MG63 (cell line): ENCODE results near the gene MXRA7. TPM values are rescaled to one million over a fixed set of nuclear protein-coding genes. Genes with fewer than 3 reads are reported as not detected.
"Not testable (repeated sequence)": the region's sequence is repeated elsewhere in the genome, so short reads cannot be mapped to it uniquely, and the experiment has no call there.

Source experiments
- DNase-seq: peaks from one replicate; pipeline ENCODE4 v3.0.0-alpha.2; 2020
- H3K27me3 ChIP-seq: fragments of 250-450 bp; sonication (Bioruptor Pico); 2 replicates; pipeline ENCODE4 v1.5.1; 2020; ENCODE audit warnings: mild to moderate bottlenecking, moderate library complexity
- H3K36me3 ChIP-seq: fragments of 250-450 bp; sonication (Bioruptor Pico); 2 replicates; pipeline ENCODE4 v1.5.1; 2020; ENCODE audit warnings: mild to moderate bottlenecking, moderate library complexity
- H3K4me3 ChIP-seq: fragments of 250-450 bp; sonication (Bioruptor Pico); 2 replicates; pipeline ENCODE4 v1.5.1; 2020; ENCODE audit warnings: mild to moderate bottlenecking, moderate library complexity
- H3K9me3 ChIP-seq: fragments of 250-450 bp; sonication (Bioruptor Pico); 2 replicates; pipeline ENCODE4 v1.5.1; 2020; ENCODE audit warnings: mild to moderate bottlenecking, moderate library complexity
- total RNA-seq: library from RNA; depleted of rRNA; stranded (reverse); fragments of >200 nt; shearing (Covaris generic); gene quantifications from 2 replicates; pipeline ENCODE4 v1.2.3, GENCODE V29; 2014; ENCODE audit warnings: low replicate concordance

MXRA7 gene
- total RNA-seq, 1 experiment from 2014 or later: 65.4 TPM

DNA sequence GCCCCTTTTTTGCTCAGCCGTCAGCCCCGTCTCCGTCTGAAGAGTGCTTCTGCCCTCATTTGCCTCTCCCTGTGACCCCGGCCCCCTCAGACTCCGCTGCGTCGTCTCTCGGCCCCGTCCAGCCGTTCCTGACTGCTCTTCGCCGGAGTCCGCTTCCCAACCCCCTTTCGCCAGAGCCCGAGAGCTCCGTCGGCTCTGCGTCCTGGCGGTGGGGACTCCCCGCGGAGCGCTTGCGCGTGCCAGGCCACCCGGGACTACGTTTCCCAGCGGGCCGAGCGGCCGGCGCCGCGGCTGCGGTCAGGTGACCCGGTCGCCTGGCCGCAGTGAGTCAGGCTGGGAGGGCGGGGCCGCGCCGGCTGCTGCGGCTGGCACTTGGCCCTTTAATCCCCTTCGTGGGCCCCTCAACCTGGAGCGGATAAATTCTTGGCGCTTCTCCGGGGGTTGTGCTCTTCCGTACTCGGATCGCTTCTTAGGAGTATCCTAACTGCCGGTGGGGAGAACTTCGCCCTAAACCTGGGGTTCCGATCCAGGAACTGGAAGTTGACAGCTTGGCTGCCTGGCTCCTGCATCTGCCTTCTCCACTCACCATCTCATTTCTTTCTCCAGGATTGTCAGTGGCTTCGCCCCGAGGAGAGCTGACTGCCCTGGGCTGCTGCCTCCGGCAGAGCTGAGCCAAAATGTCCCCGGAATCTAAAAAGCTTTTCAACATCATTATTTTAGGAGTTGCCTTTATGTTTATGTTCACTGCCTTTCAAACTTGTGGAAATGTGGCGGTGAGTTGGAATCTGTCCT is 27.1 kb upstream of the MXRA7 start, which contains the start of gene MFSD11:
MFSD11 (plus strand) TSS at position 444 of the 792 bp plus-strand sequence; CDS start at position 678, 234 bp downstream.
- Histone ChIP-seq H3K9me3 (no peaks in the 10 kb centered on the region), H3K27me3 (no peaks in the 10 kb centered on the region), H3K4me3 (peak within 1 kb of the TSS; percentile 97), H3K36me3 (peaks cover 46% of the 10 kb centered on the region)
- DNase-seq: peak; percentile 96

DNA sequence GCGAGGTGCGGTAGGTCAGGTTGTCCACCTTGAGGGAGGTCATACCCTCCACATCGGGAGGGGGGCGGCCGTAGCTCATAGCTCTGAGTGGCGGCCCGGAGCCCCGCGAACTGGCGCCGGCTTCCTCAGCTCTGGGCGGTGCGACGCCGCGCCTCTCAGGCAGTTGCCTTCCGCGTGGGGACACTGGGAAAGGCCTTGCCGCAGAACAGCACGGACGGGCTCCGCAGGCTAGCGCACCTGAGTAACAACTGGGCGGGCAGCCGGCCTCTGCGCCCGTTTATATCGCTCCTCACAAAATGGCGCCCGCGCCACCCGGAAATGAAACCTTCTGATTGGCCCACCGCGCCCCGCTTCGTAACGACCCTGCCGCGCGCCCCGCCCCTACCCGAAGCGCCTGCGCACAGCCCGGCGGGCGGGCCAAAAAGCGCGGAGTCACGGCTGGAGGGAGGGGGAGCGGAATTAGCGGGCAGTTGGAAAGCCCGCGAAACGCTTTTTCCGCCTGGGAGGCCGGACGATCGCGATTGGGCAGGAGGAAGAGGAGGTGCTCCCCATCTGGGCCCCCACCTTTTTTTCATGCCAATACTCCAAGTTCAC is 26.4 kb upstream of the MXRA7 start, which contains the start of gene SRSF2:
SRSF2 (minus strand) TSS at position 250 of the 594 bp plus-strand sequence; CDS start at position 79, 171 bp downstream.
- H3K36me3 ChIP-seq: peaks cover 52% of the 10 kb centered on the region
- peak; percentile 99 for DNase-seq
- H3K9me3 ChIP-seq: no peaks in the 10 kb centered on the region
- peak within 1 kb of the TSS; percentile 97 for H3K4me3 ChIP-seq
- H3K27me3 ChIP-seq: no peaks in the 10 kb centered on the region

DNA sequence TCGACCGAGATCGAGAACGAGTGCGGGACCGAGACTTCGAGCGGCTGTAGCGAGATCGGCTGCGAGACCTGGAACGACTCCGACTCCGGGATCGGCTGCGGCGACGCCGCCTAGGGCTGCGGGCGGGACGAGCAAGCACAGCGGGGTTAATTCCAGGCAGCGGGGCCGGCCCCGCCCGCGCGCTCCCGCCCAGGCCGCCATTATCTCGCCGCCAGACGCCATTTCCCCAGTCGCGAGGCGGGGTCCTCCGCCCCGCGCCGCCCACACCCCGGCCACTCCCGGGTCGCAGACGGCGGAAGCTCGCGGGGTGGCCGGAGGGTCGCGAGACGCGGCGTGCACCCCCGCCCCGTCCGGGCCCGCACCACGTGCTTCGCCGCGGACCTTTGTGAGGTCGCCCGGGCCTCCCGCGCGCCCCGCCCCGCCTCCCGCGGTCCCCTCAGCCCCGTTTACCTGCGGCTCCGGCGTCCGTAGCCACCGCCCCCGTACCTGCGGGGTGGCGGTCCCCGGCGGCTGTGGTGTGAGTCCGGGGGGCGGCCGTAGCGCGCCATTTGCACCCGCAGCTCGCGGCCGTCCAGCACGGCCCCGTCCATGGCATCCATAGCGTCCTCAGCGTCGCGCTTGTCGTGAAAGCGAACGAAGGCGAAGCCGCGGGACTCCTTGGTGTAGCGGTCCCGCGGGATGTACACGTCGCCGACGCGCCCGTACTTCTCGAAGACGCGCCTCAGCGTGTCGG is 25.8 kb upstream of the MXRA7 start:
- Histone ChIP-seq H3K4me3 (peak overlapping the region; percentile 97), H3K36me3 (peaks cover 57% of the 10 kb centered on the region), H3K9me3 (no peaks in the 10 kb centered on the region), H3K27me3 (no peaks in the 10 kb centered on the region)
- DNase-seq: peak; percentile 69

DNA sequence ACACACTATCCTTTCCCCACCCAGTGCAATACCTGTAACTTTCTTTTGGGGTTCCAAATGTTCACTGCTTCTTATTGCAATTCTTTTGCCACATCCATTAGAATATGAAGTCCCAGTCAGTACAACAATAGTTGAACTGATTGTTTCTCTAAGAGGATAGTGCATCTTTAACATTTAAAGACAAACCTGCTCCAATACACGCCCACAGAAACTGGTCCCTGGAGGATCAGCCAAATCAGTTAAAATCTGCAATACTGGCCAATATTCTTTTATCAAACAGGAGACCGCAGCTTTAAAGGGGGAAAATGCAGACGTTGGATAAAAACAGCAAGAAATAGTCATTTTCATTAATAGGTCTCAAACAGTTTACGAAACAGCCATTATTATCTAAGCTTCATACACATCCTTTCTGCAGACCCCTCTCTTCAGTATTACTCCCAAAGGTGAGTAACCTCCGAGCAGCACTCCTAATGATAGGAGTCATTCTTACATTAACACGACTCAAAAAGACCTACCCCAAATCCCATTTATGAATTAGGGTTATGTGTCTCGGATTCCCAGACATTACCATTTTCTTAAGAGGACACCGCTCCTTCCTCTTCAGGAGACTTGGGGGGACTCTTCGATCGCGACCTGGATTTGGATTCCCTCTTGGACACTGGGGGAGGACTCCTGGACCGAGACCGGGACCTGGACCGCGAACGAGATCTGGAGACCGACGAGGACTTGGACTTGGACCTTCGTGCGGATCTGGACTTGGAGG is 25.0 kb upstream of the MXRA7 start:
- Histone ChIP-seq H3K27me3 (no peaks in the 10 kb centered on the region), H3K9me3 (no peaks in the 10 kb centered on the region), H3K4me3 (peak overlapping the region; percentile 97), H3K36me3 (peaks cover 57% of the 10 kb centered on the region)
- DNase-seq: no peak

DNA sequence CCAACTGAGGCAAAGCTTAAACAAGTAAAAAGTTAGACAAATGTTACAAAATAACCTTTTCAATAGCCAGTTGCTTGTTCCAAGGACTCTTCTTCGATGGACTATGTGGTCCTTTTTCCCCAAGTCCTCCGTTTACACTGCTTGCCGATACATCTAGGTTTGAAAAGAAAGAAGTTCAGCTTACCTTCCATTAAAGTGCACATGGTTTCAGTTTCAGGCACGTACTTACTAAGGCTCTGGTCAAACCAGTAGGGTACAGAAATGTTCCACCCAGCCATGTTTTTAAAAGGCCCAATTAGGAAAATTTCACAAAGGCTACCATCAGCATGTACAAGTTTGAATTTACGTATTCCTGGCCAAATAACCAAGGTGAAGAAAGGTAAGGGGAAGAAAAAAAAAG is 24.2 kb upstream of the MXRA7 start:
- Histone ChIP-seq H3K9me3 (no peaks in the 10 kb centered on the region), H3K27me3 (no peaks in the 10 kb centered on the region), H3K36me3 (peaks cover 63% of the 10 kb centered on the region), H3K4me3 (peak overlapping the region; percentile 97)
- no peak for DNase-seq

DNA sequence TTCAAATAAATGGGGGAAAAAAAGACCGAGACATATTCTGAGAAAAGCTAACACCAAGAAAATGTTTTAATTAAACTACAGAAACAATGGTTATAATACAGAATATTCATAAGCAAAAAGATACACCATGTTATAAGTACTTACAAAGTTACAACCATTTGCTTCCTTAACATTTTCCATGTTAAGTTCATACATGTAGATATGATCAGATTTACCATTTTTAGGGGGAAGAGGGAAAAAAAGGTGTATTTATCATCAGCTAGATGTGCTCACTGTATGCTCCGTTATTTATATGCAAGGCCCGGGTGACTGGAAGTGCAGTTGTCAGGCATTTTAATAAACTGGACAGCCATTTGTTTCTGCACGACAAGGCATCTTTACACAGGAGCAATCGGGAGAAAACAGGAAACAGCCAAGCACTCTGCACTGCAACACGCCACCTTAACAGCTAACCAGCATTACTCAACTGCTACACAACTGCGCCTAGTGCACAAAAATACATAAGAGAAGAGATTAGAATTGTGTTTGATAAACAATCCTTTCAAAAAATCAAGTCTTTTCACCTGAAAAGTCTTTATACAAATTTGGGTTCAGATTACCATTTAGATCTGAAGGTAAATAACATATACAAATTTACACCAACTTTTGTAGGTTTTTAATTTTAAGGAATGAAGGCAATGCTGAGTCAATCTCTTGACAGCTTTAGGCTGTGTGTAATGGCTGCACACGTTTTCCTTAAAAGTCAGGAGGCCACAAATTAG is 23.5 kb upstream of the MXRA7 start:
- peak overlapping the region; percentile 97 for H3K4me3 ChIP-seq
- no peaks in the 10 kb centered on the region for H3K27me3 ChIP-seq
- no peak for DNase-seq
- peaks cover 68% of the 10 kb centered on the region for H3K36me3 ChIP-seq
- no peaks in the 10 kb centered on the region for H3K9me3 ChIP-seq

DNA sequence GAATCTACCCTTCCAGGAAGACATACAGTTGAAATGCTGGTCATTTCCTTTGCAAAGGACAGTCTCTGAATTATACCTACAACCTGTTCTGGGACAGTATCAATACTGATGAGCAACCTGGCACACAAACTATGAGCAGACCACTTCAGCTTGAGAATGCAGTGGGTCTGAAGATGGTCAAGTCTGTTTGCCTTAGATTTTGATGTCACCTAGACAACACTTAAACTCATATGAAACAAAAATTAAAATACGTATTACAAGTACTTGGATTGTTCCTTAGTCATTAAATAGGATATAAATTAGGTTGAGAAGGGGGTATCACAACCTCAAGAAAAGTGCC is 22.8 kb upstream of the MXRA7 start:
- no peaks in the 10 kb centered on the region for H3K9me3 ChIP-seq
- H3K36me3 ChIP-seq: peaks cover 70% of the 10 kb centered on the region
- H3K27me3 ChIP-seq: no peaks in the 10 kb centered on the region
- peak overlapping the region; percentile 97 for H3K4me3 ChIP-seq
- DNase-seq: no peak

DNA sequence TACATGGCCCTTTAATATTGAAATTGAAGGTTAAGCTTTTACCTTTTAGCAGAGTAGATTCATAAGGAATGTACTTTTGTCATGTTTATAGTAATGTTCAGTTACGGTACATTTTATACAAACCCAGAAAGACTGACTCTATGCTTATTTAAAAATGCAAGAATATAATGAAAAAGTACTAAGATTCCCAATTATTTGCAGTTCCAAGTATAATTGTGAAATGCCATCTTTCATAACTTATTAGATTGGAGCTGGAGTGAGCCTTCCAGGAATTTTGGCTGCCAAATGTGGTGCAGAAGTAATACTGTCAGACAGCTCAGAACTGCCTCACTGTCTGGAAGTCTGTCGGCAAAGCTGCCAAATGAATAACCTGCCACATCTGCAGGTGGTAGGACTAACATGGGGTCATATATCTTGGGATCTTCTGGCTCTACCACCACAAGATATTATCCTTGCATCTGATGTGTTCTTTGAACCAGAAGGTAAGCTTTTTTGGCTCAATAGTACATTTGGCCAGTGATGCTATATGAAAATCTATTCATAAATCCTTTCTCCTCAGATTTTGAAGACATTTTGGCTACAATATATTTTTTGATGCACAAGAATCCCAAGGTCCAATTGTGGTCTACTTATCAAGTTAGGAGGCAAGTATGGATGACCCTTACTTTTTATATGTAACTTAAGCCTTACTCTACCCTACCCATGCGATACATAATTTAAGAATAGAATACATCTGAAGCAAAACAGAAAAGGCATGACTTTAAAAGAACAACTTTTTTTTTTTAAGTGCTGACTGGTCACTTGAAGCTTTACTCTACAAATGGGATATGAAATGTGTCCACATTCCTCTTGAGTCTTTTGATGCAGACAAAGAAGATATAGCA is 22.2 kb upstream of the MXRA7 start:
- peak; percentile 44 for DNase-seq
- Histone ChIP-seq H3K4me3 (peak overlapping the region; percentile 97; the same call in 1 of the 2 replicates), H3K36me3 (peaks cover 73% of the 10 kb centered on the region), H3K27me3 (no peaks in the 10 kb centered on the region), H3K9me3 (no peaks in the 10 kb centered on the region)

DNA sequence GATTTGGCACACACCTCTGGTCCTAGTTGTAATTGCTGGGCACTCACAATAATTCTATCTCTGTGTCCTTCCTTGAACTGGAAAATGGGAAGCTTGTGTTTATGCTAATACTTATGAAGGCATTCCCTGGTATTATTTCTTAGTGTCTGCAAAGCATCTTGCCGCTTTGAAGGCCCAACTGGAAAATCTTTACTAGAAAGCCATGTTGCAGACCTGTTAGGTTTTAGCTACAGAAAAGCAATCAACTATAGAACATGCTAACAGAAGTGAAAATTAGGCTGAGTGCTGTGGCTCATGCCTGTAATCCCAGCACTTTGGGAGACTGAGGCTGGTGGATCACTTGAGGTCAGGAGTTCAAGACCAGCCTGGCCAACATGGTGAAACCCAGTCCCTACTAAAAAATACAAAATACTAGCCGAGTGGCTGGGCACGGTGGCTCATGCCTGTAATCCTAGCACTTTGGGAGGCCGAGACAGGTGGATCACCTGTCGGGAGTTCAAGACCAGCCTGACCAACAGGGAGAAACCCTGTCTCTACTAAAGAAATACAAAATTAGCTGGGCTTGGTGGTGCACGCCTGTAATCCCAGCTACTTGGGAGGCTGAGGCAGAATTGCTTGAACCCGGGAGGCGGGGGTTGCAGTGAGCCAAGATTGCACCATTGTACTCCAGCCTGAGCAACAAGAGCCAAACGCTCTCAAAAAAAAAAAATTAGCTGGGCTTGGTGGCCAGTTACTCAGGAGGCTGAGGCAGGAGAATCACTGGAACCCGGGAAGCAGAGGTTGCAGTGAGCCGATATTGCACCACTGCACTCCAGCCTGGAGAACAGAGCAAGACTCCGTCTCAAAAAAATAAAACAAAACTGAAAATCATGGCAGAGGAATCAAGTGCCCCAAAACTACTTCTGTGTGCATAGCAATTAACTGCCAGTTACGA is 21.3 kb upstream of the MXRA7 start:
- not testable (repeated sequence) for DNase-seq, H3K4me3 ChIP-seq, H3K9me3 ChIP-seq, H3K27me3 ChIP-seq
- H3K36me3 ChIP-seq: peaks cover 73% of the 10 kb centered on the region

DNA sequence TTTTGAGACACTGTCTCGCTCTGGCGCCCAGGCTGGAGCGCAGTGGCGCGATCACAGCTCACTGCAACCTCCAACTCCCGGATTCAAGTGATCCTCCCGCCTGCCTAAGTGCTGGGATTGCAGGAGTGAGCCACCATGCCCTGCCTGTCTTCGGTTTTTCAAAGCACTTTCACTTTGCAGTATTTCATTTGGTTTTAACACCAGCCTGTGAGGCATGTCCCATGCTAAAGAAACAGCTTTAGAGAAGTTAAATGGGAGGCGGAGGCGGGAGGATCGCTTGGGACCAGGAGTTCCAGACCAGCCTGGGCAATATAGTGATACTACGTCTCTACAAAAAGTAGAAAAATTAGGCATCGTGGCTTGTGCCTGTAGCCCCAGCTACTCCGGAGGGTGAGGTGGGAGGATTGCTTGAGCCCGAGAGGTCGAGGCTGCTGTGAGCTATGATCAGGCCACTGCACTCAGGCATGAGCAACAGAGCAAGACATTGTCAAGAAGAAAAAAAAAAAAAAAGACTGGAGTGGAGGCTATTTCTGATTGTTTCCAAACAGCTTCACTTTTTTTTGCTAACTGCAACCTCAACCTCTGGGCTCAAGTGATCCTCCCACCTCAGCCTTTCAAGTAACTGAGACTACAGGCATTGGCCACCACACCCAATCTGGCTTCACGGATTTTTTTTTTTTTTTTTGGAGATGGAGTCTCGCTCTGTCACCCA is 17.1 kb upstream of the MXRA7 start:
- H3K27me3 ChIP-seq: no peaks in the 10 kb centered on the region

DNA sequence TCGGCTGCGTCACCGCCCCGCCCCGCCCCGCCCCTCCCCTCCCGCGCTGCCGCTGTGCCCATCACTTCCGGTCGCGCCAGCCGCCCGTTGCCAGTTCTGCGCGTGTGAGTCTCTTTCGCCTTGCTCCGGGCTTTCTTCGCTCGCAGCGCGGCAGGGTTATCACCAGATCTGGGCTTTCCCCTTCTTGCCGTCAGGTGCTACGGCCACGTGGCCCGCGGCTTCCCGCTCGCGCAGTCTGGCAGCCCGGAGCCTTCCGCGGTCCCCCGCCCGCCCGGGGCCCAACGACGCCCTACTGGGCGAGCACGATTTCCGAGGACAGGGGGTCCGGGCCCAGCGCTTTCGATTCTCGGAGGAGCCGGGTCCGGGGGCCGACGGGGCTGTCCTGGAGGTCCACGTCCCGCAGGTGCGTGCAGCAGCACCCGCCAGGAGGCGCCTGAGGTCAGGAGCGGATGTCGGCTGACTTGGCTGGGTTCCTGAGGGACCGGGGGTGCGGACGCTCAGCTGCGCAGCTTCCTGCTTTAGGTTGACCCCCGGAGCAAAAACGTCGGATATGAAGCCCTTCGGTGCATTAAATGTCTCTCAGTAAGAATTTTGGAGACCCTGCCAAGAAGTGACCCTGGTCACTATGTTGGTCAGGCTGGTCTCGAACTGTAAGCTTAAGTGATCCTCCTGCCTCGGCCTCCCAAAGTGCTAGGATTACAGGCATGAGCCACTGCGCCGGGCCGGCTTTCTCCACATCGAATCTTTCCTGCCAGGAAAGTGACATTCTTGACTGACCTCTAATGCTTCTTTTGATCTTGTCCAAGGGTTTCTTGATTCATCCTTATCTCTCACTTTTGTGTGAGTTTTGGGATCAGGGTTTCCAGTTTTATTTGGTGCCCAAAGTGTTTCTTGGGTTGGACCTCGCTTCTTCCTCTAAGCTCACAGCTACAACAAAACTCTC is 16.3 kb upstream of the MXRA7 start, which contains the start of gene METTL23:
METTL23 (plus strand) TSS at position 64 of the 943 bp plus-strand sequence. CDS start 2,872 bp downstream, outside the sequence.
- Histone ChIP-seq H3K36me3 (peaks cover 58% of the 10 kb centered on the region), H3K27me3 (no peaks in the 10 kb centered on the region), H3K4me3 (peak within 1 kb of the TSS; percentile 99), H3K9me3 (no peaks in the 10 kb centered on the region)
- peak; percentile 89 for DNase-seq

More for the DNA sequence above, 17.1 kb upstream of the MXRA7 start:
- DNase-seq: no peak
- H3K9me3 ChIP-seq: no peaks in the 10 kb centered on the region
- peaks cover 61% of the 10 kb centered on the region for H3K36me3 ChIP-seq
- peak overlapping the region; percentile 99 for H3K4me3 ChIP-seq

DNA sequence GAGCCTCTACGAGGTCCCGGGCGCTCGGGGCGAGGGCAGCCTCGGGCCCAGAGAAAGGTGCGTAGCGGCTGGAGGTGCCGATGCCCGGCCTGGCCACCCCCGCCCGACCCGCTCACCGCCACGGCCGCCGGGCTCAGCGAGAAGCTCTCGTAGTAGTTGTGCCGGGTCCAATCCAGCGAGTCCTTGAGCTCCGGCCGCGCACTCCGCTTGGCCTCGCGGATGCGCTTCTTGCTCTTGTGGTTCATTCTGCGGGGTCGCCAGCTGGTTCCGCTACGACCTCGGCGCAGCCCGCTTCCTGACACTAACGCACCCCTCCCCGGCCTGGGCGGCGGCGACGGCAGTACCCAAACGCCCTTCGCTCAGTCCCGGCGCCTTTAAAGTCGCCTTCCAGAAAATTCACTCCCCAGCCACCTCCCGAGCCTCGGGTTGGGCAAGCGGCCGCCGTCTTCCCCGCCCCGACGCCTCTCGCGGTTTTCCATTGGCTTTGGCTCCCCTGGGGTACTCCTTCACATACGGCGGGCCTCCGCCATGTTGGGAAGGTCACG is 15.5 kb upstream of the MXRA7 start, which contains the start of gene JMJD6:
JMJD6 (minus strand) TSS at position 376 of the 545 bp plus-strand sequence; CDS start at position 245, 131 bp downstream.
- no peaks in the 10 kb centered on the region for H3K27me3 ChIP-seq
- peak within 1 kb of the TSS; percentile 99 for H3K4me3 ChIP-seq
- H3K9me3 ChIP-seq: no peaks in the 10 kb centered on the region
- H3K36me3 ChIP-seq: peaks cover 58% of the 10 kb centered on the region
- peak; percentile 98 for DNase-seq
